T-helper 17 cell (primary cell): ENCODE data around the gene TANC1. TPM values are rescaled to one million over a fixed set of nuclear protein-coding genes. Genes with fewer than 3 reads are reported as not detected.
A peak's percentile ranks its signal among the peaks of the same experiment; 100 is the strongest.

Experiments
- ATAC-seq: fragments of 150-1000 bp; cut with Tn5 transposase; 2 replicates; pipeline ENCODE4 v1.10.0; 2021; ENCODE audit warnings: mild to moderate bottlenecking, moderate library complexity
- DNase-seq, 3 donors: peaks; one replicate each; pipeline versions ENCODE4 v3.0.0 to v3.0.0-alpha.2; 2020 to 2021
- H3K9me3 ChIP-seq: one replicate; pipeline ENCODE4 v1.7.0; 2013; ENCODE audit warnings: low read length, mild to moderate bottlenecking; ENCODE audit not compliant: control insufficient read depth, poor library complexity, severe bottlenecking
- H3K27ac Mint-ChIP-seq: one replicate; pipeline ENCODE4 v1.8.0; 2022; ENCODE audit warnings: mild to moderate bottlenecking, moderate library complexity, mixed read lengths
- H3K27me3 Mint-ChIP-seq: one replicate; pipeline ENCODE4 v1.8.0; 2022; ENCODE audit warnings: mixed read lengths
- H3K36me3 Mint-ChIP-seq: one replicate; pipeline ENCODE4 v1.8.0; 2022; ENCODE audit warnings: low read depth, mixed read lengths
- H3K4me1 Mint-ChIP-seq: one replicate; pipeline ENCODE4 v1.8.0; 2022; ENCODE audit warnings: mild to moderate bottlenecking, mixed read lengths
- H3K4me3 Mint-ChIP-seq: one replicate; pipeline ENCODE4 v1.8.0; 2022; ENCODE audit warnings: mild to moderate bottlenecking, moderate library complexity, mixed read lengths
- total RNA-seq, 4 donors: library from RNA in 2 of 4; stranded (reverse) in 2 of 4; gene quantifications; one replicate each; pipeline ENCODE4 v1.2.3 and lab custom pipeline; 2022 to 2026

TANC1 gene
- total RNA-seq, 2 donors from 2014 or later, result 1.4 to 2.6 TPM

DNA sequence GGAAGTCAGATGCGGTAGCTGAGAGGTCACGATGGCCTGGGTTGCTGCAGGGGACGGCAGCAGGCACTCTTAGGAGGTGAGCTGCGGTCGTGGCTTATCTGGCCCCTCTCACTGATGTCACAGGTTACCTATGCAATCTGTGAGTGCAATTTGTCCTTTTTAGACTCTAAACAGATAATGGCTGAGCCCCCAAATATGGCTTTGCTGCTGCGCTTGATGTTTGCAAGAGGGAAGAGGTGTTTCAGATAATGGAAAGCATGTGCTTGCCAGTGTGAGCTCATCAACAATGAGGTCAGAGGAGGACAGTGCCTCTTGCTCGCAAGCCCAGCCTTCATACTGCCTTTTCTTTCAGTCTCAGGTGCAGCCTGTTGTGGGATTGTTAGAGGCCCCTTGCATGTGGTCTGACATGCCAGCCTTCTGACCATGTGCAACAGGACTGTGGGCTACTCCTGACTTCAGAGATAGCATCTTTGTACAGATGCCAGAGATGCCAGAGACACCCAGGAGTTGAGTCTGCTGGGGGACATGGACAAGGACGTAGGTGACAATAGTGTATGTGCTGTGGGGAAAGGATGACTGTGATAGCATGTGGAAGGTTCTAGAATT lies 151.3 kb downstream of the TANC1 start:
- ATAC-seq, result no peak
- no peaks in the 10 kb centered on the region for H3K9me3 ChIP-seq
- peaks cover 5% of the 10 kb centered on the region for H3K27me3 Mint-ChIP-seq
- no peak overlapping the region for H3K4me3 Mint-ChIP-seq
- H3K27ac Mint-ChIP-seq, result no peak overlapping the region
- H3K36me3 Mint-ChIP-seq, result peaks cover 2% of the 10 kb centered on the region
- DNase-seq, result no peak
- H3K4me1 Mint-ChIP-seq, result peaks cover 27% of the 10 kb centered on the region

- no peak overlapping the region for H3K4me3 Mint-ChIP-seq
- no peaks in the 10 kb centered on the region for H3K36me3 Mint-ChIP-seq
- peak overlapping the region; percentile 21 for H3K27ac Mint-ChIP-seq
These were observed 155.3 kb downstream of the TANC1 start for GRCh38 chr2:159123786-159124185.

DNA sequence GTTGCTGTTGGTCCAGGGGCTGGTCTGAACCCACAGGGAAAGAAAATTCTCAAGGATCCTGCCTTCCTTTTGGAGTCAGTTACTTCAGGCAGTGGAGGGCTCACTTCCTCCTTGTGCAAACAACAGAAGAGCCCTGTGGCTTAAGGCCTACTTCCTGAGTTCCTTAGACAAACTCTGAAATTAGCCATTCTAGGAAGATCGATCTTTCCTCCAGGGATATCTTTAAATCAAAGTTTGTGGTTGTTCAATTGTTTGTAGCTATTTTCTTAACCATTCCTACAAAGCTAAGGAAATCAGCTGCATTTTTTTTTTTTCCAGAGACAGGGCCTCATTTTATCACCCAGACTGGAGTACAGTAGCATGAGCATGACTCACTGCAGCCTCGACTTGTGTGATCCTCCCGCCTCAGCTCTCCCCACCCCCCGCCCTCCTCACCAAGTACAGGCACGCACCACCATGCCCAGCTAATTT lies 156.0 kb downstream of the TANC1 start:
- no peaks in the 10 kb centered on the region for H3K9me3 ChIP-seq
- Mint-ChIP-seq H3K4me3 (no peak overlapping the region), H3K27me3 (peaks cover 5% of the 10 kb centered on the region), H3K4me1 (peaks cover 20% of the 10 kb centered on the region), H3K36me3 (no peaks in the 10 kb centered on the region), H3K27ac (peak overlapping the region; percentile 21)
- DNase-seq (no peak), ATAC-seq (no peak)

More at GRCh38 chr2:159123786-159124185, 155.3 kb downstream of the TANC1 start:
- ATAC-seq (no peak), DNase-seq (no peak)
- Mint-ChIP-seq H3K4me1 (peaks cover 16% of the 10 kb centered on the region), H3K27me3 (peaks cover 5% of the 10 kb centered on the region)
- no peaks in the 10 kb centered on the region for H3K9me3 ChIP-seq

DNA sequence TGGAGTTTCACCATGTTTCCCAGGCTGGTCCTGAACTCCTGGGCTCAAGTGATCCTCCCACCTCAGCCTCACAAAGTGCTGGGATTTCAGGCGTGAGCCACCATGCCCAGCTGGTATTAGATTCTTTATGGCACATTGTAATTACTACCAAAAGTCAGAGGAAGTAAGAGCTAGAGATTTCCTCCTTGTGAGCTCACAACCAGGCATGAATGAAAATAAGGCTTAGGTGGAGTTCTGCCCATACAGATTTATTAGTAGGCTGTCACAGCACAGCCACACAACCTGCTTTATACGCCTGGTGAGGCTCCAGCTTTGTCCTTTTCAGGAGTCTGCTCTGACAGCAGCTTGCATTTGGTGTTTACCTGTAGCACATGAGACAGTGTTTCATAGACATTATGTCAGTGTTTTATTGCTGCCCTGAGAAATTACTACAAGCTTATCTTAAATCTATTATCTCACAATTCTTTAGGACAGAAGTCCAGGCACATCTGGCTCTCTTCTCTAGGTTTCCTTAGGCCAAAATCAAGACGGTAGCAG lies 156.6 kb downstream of the TANC1 start:
- no peak for DNase-seq
- peaks cover 5% of the 10 kb centered on the region for H3K27me3 Mint-ChIP-seq
- H3K9me3 ChIP-seq, result no peaks in the 10 kb centered on the region
- H3K27ac Mint-ChIP-seq, result no peak overlapping the region
- H3K4me3 Mint-ChIP-seq, result no peak overlapping the region
- ATAC-seq, result no peak
- no peaks in the 10 kb centered on the region for H3K36me3 Mint-ChIP-seq
- peaks cover 21% of the 10 kb centered on the region for H3K4me1 Mint-ChIP-seq

DNA sequence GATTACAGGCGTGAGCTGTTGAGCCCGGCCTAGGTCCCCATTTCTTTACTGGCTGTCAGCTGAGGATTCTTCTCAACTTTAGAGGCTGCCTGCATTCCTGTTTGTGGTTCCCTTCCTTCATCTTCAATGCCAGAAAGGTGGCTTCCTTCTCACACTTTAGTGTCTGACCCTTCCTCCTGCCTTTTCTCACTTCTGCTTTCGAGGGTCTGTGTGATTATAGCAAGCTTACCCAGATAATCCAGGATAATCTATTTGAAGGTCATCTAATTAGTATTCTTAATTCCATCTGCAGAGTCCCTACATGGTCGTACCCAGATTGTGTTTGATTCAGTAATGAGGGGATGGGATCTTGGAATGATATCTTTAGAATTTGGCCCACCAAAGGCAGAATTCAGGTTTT lies 157.4 kb downstream of the TANC1 start:
- H3K36me3 Mint-ChIP-seq, result no peaks in the 10 kb centered on the region
- DNase-seq (no peak), ATAC-seq (no peak)
- H3K4me1 Mint-ChIP-seq, result peaks cover 23% of the 10 kb centered on the region
- H3K9me3 ChIP-seq, result no peaks in the 10 kb centered on the region
- no peak overlapping the region for H3K27ac Mint-ChIP-seq
- H3K4me3 Mint-ChIP-seq, result no peak overlapping the region
- H3K27me3 Mint-ChIP-seq, result peaks cover 5% of the 10 kb centered on the region

- peaks cover 23% of the 10 kb centered on the region for H3K4me1 Mint-ChIP-seq
- DNase-seq, result no peak
These were observed 158.1 kb downstream of the TANC1 start for GRCh38 chr2:159126432-159127022.

GRCh38 chr2:159128191-159128590 lies 159.8 kb downstream of the TANC1 start:
- Mint-ChIP-seq H3K36me3 (no peaks in the 10 kb centered on the region), H3K27me3 (no peaks in the 10 kb centered on the region), H3K27ac (no peak overlapping the region), H3K4me3 (no peak overlapping the region), H3K4me1 (peaks cover 21% of the 10 kb centered on the region)
- ATAC-seq (no peak), DNase-seq (no peak)
- H3K9me3 ChIP-seq, result no peaks in the 10 kb centered on the region

More at GRCh38 chr2:159126432-159127022, 158.1 kb downstream of the TANC1 start:
- Mint-ChIP-seq H3K27me3 (peaks cover 5% of the 10 kb centered on the region), H3K36me3 (no peaks in the 10 kb centered on the region), H3K4me3 (no peak overlapping the region), H3K27ac (no peak overlapping the region)
- no peak for ATAC-seq
- H3K9me3 ChIP-seq, result no peaks in the 10 kb centered on the region

DNA sequence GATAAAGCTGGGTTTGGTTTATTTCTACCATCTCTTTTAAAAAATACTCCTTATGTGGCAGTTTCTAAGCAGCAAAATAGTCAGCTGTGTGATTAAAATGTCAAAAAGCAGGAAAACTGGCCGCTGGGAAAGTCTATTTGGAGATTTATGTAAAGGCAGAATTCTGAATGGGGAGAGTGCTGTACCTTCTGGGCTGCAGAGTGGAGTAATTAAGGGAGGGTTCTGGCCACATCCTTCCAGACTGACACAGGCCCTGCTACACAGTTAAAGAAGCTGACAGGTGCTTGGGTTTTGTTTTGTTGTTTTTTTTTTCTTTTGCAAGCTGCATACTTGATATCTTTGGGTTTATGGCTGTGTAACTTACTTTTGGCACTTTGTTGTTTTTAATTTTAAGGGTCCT lies 160.8 kb downstream of the TANC1 start:
- no peaks in the 10 kb centered on the region for H3K36me3 Mint-ChIP-seq
- no peaks in the 10 kb centered on the region for H3K27me3 Mint-ChIP-seq
- peaks cover 16% of the 10 kb centered on the region for H3K4me1 Mint-ChIP-seq
- H3K9me3 ChIP-seq, result no peaks in the 10 kb centered on the region
- H3K4me3 Mint-ChIP-seq, result no peak overlapping the region
- ATAC-seq, result no peak
- no peak for DNase-seq
- no peak overlapping the region for H3K27ac Mint-ChIP-seq

DNA sequence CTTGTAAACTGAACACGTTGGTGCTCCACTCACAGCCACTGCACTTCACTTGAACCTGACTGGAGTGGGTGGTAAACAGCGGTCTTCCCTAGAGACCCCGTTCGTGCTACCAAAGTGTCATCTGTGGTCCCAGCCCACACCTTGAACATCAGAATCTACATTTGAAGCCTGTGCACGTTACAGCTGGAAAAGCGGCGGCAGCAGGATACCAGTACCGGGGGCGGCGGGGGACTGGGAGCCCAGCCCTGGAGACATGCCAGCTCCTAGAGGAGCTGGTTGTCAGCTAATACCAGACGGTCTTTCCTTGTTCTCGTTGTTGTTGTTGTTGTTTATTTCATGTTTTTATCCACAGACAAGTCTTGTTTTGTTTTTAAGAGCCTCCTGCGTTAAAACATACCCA lies 161.4 kb downstream of the TANC1 start:
- H3K4me1 Mint-ChIP-seq, result peaks cover 10% of the 10 kb centered on the region
- no peak overlapping the region for H3K27ac Mint-ChIP-seq
- H3K36me3 Mint-ChIP-seq, result no peaks in the 10 kb centered on the region
- H3K27me3 Mint-ChIP-seq, result no peaks in the 10 kb centered on the region
- no peak for ATAC-seq
- no peaks in the 10 kb centered on the region for H3K9me3 ChIP-seq
- no peak overlapping the region for H3K4me3 Mint-ChIP-seq
- no peak for DNase-seq

DNA sequence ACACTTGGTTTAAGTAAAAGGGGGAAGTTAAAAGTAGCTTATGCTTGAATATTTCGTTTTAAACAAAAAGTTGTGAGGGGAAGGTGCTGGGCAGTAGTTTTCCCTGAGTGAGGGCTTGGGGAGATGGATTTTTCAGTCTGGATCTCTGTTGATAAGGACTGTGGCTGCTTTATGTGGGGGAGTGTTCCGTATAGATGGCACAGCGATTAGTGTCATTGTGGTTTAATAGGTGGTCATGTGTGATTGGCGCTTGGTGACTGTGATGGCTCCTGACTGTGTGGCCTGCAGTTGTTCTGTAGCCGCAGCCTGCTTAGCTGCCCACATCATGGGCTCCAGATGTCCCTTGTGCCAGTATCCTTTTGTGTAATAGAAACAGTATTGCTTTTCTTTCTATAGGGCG lies 161.9 kb downstream of the TANC1 start:
- Mint-ChIP-seq H3K4me3 (no peak overlapping the region), H3K4me1 (peaks cover 7% of the 10 kb centered on the region), H3K36me3 (no peaks in the 10 kb centered on the region), H3K27ac (peak overlapping the region; percentile 54), H3K27me3 (no peaks in the 10 kb centered on the region)
- no peaks in the 10 kb centered on the region for H3K9me3 ChIP-seq
- DNase-seq (no peak), ATAC-seq (no peak)

- H3K27ac Mint-ChIP-seq, result no peak overlapping the region
- DNase-seq (no peak), ATAC-seq (no peak)
- H3K36me3 Mint-ChIP-seq, result no peaks in the 10 kb centered on the region
- no peaks in the 10 kb centered on the region for H3K27me3 Mint-ChIP-seq
- peak overlapping the region; percentile 39 for H3K4me3 Mint-ChIP-seq
- H3K9me3 ChIP-seq, result no peaks in the 10 kb centered on the region
- H3K4me1 Mint-ChIP-seq, result peaks cover 7% of the 10 kb centered on the region
These were observed 162.9 kb downstream of the TANC1 start for GRCh38 chr2:159131267-159131913.

- Mint-ChIP-seq H3K4me3 (no peak overlapping the region), H3K27me3 (no peaks in the 10 kb centered on the region), H3K36me3 (no peaks in the 10 kb centered on the region), H3K27ac (no peak overlapping the region), H3K4me1 (peaks cover 7% of the 10 kb centered on the region)
- no peak for ATAC-seq
- DNase-seq, result no peak
- no peaks in the 10 kb centered on the region for H3K9me3 ChIP-seq
These were observed 163.5 kb downstream of the TANC1 start for GRCh38 chr2:159131914-159132281.

- no peak overlapping the region for H3K4me3 Mint-ChIP-seq
- ATAC-seq, result no peak
These were observed 165.4 kb downstream of the TANC1 start for GRCh38 chr2:159133797-159134196.

More at GRCh38 chr2:159133797-159134196, 165.4 kb downstream of the TANC1 start:
- Mint-ChIP-seq H3K36me3 (no peaks in the 10 kb centered on the region), H3K27me3 (peaks cover 11% of the 10 kb centered on the region), H3K4me1 (peaks cover 7% of the 10 kb centered on the region), H3K27ac (no peak overlapping the region)
- H3K9me3 ChIP-seq, result no peaks in the 10 kb centered on the region
- no peak for DNase-seq
